ENCODE data around the gene ATRX.

The ATRX gene

DNA sequence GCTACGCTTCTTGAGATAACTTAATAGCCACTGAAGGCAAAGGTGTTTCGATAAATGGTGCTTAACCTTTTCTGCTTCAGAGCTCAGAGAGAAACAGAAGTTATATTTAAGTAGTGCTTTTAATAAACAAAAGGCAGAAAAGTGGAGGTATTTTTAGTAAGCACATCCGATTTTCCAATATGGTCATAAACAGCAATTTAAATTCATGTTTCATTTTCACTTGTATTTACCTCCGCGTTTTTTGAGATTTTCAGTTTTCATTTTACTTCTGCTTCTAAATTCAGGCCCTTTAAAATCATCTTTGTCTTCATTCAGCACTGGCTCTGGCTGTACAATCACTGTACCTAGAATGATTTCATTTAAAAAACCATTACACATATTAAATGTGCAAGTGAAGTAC lies 92.4 kb downstream of the ATRX start (continued):
- TF ChIP-seq, protein P1, sequence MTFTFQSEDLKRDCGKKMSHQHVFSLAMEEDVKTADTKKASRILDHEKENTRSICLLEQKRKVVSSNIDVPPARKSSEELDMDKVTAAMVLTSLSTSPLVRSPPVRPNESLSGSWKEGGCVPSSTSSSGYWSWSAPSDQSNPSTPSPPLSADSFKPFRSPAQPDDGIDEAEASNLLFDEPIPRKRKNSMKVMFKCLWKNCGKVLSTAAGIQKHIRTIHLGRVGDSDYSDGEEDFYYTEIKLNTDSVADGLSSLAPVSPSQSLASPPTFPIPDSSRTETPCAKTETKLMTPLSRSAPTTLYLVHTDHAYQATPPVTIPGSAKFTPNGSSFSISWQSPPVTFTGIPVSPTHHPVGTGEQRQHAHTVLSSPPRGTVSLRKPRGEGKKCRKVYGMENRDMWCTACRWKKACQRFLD (tag by site-specific recombination; IDR thresholded peaks at IDR 0.05): no peak
- no peak for TF ChIP-seq WT1 (tag by site-specific recombination; IDR thresholded peaks at IDR 0.05)
- no peak for TF ChIP-seq GLI4 (tag by site-specific recombination; IDR thresholded peaks at IDR 0.05)
- TF ChIP-seq, protein P2, sequence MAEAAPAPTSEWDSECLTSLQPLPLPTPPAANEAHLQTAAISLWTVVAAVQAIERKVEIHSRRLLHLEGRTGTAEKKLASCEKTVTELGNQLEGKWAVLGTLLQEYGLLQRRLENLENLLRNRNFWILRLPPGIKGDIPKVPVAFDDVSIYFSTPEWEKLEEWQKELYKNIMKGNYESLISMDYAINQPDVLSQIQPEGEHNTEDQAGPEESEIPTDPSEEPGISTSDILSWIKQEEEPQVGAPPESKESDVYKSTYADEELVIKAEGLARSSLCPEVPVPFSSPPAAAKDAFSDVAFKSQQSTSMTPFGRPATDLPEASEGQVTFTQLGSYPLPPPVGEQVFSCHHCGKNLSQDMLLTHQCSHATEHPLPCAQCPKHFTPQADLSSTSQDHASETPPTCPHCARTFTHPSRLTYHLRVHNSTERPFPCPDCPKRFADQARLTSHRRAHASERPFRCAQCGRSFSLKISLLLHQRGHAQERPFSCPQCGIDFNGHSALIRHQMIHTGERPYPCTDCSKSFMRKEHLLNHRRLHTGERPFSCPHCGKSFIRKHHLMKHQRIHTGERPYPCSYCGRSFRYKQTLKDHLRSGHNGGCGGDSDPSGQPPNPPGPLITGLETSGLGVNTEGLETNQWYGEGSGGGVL (tag by site-specific recombination; IDR thresholded peaks at IDR 0.05): no peak
- TF ChIP-seq BCL11A (tag by site-specific recombination; IDR thresholded peaks at IDR 0.05; ENCODE audit: low read depth): no peak
- no peak for TF ChIP-seq ZBTB21 (tag by site-specific recombination; IDR thresholded peaks at IDR 0.05)
- TF ChIP-seq, protein P3, sequence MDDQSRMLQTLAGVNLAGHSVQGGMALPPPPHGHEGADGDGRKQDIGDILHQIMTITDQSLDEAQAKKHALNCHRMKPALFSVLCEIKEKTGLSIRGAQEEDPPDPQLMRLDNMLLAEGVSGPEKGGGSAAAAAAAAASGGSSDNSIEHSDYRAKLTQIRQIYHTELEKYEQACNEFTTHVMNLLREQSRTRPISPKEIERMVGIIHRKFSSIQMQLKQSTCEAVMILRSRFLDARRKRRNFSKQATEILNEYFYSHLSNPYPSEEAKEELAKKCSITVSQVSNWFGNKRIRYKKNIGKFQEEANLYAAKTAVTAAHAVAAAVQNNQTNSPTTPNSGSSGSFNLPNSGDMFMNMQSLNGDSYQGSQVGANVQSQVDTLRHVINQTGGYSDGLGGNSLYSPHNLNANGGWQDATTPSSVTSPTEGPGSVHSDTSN (CRISPR knock-in tag; IDR thresholded peaks at IDR 0.05): no peak
- no peak for TF ChIP-seq ZNF16 (tag by site-specific recombination; IDR thresholded peaks at IDR 0.05; ENCODE audit: low read depth)
- no peak for TF ChIP-seq ZNF548 (tag by site-specific recombination; IDR thresholded peaks at IDR 0.05)
- no peak for TF ChIP-seq ZNF768 (tag by site-specific recombination; IDR thresholded peaks at IDR 0.05)
- TF ChIP-seq, protein P4, sequence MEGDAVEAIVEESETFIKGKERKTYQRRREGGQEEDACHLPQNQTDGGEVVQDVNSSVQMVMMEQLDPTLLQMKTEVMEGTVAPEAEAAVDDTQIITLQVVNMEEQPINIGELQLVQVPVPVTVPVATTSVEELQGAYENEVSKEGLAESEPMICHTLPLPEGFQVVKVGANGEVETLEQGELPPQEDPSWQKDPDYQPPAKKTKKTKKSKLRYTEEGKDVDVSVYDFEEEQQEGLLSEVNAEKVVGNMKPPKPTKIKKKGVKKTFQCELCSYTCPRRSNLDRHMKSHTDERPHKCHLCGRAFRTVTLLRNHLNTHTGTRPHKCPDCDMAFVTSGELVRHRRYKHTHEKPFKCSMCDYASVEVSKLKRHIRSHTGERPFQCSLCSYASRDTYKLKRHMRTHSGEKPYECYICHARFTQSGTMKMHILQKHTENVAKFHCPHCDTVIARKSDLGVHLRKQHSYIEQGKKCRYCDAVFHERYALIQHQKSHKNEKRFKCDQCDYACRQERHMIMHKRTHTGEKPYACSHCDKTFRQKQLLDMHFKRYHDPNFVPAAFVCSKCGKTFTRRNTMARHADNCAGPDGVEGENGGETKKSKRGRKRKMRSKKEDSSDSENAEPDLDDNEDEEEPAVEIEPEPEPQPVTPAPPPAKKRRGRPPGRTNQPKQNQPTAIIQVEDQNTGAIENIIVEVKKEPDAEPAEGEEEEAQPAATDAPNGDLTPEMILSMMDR (tag by site-specific recombination; IDR thresholded peaks at IDR 0.05): no peak
- no peak for TF ChIP-seq ZSCAN23 (tag by site-specific recombination; IDR thresholded peaks at IDR 0.05)
- TF ChIP-seq ZNF335 (tag by site-specific recombination; conservative IDR thresholded peaks at IDR 0.05): no peak

DNA sequence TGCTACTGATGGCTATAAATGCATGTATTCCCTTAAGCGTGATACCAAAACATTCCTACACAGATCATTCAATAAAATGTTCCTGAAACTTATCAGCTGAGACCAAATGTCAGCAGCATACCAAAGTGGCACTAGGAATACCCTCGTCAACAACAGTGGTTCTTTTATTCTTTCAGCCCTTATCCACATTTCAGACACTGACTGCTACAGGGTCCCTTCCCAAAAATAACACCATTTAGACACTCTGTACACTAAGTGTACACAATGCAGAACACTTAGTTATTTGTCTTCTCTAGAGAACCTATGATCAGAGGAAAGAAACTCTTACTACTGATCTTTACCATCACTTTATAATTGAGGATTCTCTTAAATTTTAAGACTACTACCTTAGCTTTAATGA lies 94.1 kb downstream of the ATRX start:
- Histone ChIP-seq H3K4me1 (ENCODE audit: control insufficient read depth, insufficient read depth, low read length) (peaks cover 4% of the 10 kb centered on the region; the same call in 1 of the 2 replicates), H3K36me3 (ENCODE audit: control insufficient read depth in 2 of 2, insufficient read depth in 1 of 2, low read length in 2 of 2) (peaks cover 23 to 44% of the 10 kb centered on the region in 2 experiments), H3K4me3 (ENCODE audit: low read depth, low read length) (no peak overlapping the region), H3K27ac (ENCODE audit: extremely low read depth, low read depth, low read length) (no peak overlapping the region), H3K9me3 (ENCODE audit: control insufficient read depth, insufficient read depth, low read depth, low read length) (no peaks in the 10 kb centered on the region; the same call in 1 of the 2 replicates)
- ChIA-PET POLR2A (no interaction called here), CTCF (interaction anchor here (0.8 kb wide), 1 partner anchor 13 kb away, joined by 3 read pairs; no protein-coding TSS in a partner anchor)
- TF ChIP-seq, protein P5, sequence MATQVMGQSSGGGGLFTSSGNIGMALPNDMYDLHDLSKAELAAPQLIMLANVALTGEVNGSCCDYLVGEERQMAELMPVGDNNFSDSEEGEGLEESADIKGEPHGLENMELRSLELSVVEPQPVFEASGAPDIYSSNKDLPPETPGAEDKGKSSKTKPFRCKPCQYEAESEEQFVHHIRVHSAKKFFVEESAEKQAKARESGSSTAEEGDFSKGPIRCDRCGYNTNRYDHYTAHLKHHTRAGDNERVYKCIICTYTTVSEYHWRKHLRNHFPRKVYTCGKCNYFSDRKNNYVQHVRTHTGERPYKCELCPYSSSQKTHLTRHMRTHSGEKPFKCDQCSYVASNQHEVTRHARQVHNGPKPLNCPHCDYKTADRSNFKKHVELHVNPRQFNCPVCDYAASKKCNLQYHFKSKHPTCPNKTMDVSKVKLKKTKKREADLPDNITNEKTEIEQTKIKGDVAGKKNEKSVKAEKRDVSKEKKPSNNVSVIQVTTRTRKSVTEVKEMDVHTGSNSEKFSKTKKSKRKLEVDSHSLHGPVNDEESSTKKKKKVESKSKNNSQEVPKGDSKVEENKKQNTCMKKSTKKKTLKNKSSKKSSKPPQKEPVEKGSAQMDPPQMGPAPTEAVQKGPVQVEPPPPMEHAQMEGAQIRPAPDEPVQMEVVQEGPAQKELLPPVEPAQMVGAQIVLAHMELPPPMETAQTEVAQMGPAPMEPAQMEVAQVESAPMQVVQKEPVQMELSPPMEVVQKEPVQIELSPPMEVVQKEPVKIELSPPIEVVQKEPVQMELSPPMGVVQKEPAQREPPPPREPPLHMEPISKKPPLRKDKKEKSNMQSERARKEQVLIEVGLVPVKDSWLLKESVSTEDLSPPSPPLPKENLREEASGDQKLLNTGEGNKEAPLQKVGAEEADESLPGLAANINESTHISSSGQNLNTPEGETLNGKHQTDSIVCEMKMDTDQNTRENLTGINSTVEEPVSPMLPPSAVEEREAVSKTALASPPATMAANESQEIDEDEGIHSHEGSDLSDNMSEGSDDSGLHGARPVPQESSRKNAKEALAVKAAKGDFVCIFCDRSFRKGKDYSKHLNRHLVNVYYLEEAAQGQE (tag by site-specific recombination; IDR thresholded peaks at IDR 0.05): no peak
- TF ChIP-seq ZNF544 (tag by site-specific recombination; IDR thresholded peaks at IDR 0.05) (no peak), ZNF501 (tag by site-specific recombination; IDR thresholded peaks at IDR 0.05) (no peak), ZNF292 (tag by site-specific recombination; IDR thresholded peaks at IDR 0.05; ENCODE audit: borderline replicate concordance, low read depth) (no peak), ZNF530 (tag by site-specific recombination; IDR thresholded peaks at IDR 0.05; ENCODE audit: low read depth) (no peak), ZNF391 (tag by site-specific recombination; IDR thresholded peaks at IDR 0.05; ENCODE audit: borderline replicate concordance, low read depth) (no peak), OSR2 (tag by site-specific recombination; IDR thresholded peaks at IDR 0.05) (no peak), ZNF677 (tag by site-specific recombination; IDR thresholded peaks at IDR 0.05) (no peak), REPIN1 (tag by site-specific recombination; IDR thresholded peaks at IDR 0.05; ENCODE audit: low read depth) (no peak), BCL11B (tag by site-specific recombination; IDR thresholded peaks at IDR 0.05; ENCODE audit: low read depth) (no peak), ZNF670 (tag by site-specific recombination; IDR thresholded peaks at IDR 0.05; ENCODE audit: low read depth) (no peak), ZNF423 (tag by site-specific recombination; IDR thresholded peaks at IDR 0.05) (no peak), ZNF747 (tag by site-specific recombination; IDR thresholded peaks at IDR 0.05) (no peak), ZNF16 (tag by site-specific recombination; IDR thresholded peaks at IDR 0.05; ENCODE audit: low read depth) (no peak), ZNF558 (tag by site-specific recombination; IDR thresholded peaks at IDR 0.05) (no peak)
- TF ChIP-seq, protein P6, sequence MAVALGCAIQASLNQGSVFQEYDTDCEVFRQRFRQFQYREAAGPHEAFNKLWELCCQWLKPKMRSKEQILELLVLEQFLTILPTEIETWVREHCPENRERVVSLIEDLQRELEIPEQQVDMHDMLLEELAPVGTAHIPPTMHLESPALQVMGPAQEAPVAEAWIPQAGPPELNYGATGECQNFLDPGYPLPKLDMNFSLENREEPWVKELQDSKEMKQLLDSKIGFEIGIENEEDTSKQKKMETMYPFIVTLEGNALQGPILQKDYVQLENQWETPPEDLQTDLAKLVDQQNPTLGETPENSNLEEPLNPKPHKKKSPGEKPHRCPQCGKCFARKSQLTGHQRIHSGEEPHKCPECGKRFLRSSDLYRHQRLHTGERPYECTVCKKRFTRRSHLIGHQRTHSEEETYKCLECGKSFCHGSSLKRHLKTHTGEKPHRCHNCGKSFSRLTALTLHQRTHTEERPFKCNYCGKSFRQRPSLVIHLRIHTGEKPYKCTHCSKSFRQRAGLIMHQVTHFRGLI (tag by site-specific recombination; IDR thresholded peaks at IDR 0.05): no peak
